GM20431 (cell line): Measurements from ENCODE around the gene RPTOR.
"Not testable (repeated sequence)": the region's sequence is repeated elsewhere in the genome, so short reads cannot be mapped to it uniquely, and the experiment has no call there.

Experiments used
- in situ Hi-C: fragments of 300-500 bp; cut with MseI, MboI; formaldehyde crosslinking; loops from one replicate; pipeline ENCODE4 v1.15.0; 2020; ENCODE audit warnings: low sequenced_read_pairs; ENCODE audit not compliant: unreplicated experiment

The RPTOR gene

DNA sequence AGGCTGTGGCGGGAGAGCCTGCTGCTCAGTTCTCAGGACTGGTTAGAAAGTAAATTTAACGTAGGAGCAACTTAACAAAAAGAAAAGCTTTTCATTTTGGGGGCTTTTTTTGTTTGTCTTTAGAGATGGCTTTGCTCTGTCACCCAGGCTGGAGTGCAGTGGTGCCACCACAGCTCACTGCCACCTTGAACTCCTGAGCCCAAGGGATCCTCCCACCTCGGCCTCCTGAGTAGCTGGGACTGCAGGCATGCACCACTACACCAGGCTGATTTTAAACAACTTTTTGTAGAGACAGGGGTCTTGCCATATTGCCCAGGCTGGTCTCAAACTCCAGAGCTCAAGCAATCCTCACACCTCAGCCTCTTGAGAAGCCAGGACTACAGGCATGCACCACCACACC is 205.0 kb downstream of the RPTOR start:
- in situ Hi-C loops: no loop called here

DNA sequence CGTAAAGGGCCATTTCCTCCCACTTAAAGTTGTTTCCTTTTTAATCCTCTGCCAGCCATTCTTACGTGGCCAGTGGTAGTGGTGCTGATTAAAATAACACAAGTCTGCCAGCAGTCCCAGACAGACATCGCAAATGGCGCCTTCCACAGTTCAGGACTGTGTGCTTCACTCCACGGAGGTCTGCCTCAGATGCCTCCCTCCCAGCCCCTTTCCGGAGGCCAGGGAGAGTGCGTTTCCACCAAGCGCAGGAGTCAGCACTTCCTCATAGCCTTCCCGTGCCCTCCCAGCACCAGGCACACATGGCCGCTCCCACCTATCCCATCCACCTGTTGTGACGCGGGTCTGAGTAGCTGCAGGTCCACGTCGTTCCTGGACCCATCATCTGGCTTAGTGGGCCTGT is 205.6 kb downstream of the RPTOR start:
- in situ Hi-C loops: no loop called here

DNA sequence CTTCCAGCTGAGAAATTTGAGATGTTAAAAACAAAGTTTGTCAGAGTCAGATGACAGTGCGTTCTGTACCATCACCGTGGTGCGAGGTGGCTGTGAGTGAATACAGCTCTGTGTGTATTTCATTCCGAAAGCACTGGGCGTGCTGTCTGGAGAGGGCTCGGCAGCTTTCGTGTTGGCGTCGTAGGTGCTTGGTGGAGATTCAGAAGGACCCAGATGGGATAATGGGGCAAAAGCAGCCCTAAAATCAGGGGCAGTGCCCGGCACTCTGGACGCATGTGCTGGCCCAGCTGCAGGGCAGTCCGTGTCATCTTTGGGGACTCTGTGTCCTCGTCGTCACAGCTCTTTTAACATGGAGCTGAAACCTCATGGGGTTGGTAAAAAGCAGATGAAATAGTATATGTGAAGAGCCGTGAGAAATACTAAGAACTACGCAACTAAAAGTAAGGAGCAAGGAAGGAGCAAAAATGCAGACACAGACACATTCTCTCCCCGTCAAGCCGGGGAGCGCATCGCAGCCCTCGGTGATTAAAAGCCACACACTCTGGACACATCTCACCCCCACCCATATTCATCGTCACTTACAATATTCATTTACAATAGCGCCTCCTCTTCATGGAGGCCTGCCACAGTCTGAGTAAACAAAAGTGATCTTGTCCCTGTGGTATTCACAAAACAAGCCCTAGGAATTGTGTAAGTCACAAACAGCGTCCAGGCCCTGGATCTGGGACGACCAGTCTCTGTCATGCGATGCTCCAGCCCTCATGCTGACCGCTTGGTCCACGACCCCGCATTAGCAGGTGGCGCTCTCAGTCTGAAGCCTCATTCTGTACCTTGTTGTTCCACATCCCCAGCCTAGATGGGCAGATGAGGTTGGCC is 206.7 kb downstream of the RPTOR start:
- in situ Hi-C loops: no loop called here

DNA sequence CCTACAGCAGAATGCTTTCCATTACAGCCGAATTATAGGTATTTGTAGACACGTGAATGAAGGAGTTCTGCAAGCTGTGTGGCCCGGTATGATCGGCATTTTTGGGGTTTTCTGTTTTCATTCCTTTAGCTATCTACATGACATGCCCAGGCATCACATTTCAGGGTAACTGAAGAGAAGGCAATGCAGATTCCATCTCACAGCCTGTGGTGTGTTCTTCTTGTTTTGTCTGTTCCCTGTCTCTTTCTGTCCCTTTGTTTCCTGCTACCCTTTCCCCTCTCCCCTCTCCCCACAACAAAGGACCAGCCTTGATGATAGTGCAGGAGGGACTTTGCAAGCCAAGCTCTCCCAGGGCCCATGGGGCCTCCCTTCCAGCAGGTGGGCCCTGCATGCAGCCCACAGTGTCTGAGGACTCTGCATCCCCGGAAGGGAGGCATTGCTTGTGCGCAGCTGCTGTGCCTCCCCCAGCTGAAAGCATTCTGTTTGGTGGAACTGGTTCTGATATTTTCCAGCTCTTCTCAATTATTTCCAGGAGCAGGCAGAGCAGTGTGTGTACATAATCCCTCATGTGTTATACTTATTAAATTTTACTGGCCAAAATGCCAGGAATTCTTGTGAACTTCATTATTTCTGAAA is 207.4 kb downstream of the RPTOR start:
- in situ Hi-C loops: no loop called here

DNA sequence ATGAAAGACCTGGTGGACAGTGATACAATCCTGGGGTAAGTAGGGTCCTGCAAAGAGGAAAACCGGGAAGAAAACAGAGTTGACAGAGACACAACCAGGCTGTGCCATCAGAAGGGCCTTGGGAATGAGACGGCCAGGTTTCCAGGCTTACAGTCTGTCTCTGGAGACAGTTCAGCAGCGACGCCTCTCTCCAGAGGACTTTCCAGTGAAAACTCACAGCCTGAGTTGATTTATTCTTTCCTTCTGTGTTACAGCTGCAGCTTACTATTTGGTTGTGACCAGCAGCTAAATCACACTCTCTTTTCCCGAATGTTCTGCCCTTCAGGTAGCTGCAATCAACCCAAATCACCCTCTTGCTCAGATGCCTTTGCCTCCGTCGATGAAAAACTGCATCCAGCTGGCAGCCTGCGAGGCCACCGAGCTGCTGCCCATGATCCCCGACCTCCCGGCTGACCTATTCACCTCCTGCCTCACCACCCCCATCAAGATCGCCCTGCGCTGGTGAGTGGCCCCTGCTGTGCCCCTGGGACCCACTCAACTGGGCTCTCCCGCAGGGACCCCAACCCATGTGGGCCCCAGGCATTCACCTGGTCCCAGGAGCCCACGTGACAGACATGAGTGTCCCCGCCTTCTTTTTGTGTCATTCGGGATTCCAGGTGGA is 209.2 kb downstream of the RPTOR start:
- in situ Hi-C loops: no loop called here

DNA sequence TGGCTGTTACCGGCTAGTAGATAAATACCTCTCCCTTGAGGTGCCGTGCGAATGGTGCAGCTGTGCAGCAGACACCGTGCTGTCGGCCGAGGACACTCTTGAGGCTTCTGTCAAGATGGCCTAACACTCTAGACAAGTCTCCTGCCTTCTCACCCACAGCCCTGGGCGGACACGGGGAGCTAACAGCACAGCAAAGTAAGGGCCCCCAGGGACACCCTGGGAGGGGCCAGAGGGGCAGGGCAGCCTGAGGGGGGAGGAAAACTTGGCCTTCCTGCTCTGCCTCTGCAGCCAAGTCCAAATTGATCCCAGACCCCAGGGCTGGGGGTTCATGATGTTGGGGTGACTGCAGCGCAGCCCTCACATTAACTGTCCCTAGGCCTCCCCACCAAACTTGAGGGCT is 210.2 kb downstream of the RPTOR start:
- in situ Hi-C loops: no loop called here

DNA sequence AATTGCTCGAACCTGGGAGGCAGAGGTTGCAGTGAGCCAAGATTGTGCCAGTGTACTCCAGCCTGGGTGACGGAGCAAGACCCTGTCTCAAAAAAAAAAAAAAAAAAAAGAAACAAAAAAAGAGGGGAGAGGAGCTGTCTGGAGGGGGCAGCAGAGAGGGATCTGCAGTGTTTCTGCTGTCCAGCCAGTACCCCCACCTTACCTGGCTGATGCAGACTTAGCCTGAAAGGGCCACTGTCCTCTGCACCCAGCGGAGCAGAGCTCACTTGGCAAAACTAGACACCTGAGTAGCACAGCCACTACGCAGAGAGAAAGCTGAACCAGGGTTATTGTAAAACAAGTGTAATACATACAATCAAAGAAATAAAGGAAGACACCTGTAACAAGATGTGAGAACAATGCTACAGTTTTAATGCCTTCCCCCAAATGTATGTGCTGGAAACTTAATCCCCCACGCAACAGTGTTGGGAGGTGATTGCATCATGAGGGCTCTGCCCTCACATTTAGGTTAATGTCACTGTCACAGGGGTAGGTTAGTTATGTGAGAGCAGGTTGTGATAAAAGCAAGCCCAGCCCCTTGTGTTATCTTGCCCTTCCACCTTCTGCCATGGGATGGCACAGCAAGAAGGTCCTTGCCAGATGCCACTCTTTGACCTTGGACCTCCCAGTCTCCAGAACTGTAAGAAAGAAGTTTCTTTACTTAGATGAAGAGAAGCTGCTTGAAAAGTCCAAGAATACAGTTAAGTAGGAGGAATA is 211.2 kb downstream of the RPTOR start:
- in situ Hi-C loops: no loop called here

DNA sequence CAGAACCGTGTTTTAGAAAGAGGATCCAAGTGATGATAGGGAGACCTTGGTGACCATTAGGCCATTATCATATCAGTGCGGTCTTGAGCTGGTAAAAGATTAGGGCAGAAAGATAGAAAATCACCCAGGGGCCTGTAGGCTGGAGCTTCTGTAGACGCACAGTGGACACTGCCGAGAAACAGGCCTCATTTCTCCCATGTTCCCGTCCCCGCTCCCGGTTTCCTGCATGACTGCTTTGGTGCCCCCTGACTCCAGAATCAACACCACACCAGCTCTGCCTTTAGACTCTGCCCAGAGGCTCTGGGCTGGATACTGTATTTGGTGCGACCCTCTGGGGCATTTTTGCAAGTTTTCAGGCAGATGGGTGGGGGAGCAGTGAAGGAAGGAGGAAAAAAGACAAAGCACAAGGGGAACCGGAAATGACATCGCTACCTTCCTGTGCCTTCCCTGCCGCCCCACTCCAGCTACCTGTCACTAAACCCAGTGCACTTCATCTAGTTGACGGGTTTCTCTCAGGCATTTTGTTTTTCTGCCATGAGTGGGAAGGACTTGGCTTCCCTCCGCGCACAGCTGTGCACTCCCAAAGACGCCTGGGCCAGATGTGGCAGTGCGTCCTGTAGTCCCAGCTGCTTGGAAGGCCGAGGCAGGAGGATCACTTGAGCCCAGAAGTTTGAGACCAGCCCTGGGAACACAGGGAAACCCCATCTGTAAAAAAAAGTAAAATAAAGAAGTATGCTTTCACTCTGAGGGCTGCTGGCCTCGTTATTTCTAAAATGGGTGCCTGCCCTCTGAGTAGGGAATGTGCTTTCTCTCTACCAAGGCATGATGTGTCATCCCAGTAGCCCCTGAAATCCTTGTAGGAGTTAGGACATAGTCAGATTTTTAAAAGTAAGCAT is 214.1 kb downstream of the RPTOR start:
- in situ Hi-C loops: no loop called here

DNA sequence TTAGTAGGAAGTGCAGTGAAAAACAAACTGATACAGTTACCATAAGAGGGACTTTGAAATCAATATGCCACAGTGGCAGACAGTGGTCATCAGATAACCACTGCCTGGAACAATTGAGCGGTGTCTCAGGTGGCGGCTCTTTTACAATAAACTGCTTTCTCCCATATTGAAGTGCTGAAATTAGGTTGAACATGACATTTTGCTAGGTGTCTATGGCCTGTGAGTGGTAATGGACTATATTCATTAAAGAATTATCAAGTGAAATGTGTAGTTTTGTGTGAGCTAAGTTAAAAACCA is 214.7 kb downstream of the RPTOR start:
- in situ Hi-C loops: no loop called here

DNA sequence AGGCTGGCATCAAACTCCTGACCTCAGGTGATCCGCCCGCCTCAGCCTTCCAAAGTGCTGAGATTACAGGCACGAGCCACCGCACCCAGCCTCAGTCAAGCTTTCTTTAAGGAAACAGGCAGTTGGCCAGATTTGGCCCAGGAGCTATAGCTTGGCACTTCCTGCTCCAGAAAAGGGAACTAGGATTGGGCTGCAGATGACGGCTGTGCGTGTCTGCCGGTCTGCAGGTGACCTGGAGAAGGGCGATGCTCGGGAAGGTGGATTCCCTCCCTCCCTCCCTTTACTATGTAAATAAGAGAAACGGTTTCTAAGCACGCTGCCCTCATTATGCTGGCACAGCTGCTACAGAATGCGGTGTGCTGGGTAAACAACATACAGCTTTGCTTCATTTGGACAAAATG is 215.9 kb downstream of the RPTOR start:
- in situ Hi-C loops: no loop called here

DNA sequence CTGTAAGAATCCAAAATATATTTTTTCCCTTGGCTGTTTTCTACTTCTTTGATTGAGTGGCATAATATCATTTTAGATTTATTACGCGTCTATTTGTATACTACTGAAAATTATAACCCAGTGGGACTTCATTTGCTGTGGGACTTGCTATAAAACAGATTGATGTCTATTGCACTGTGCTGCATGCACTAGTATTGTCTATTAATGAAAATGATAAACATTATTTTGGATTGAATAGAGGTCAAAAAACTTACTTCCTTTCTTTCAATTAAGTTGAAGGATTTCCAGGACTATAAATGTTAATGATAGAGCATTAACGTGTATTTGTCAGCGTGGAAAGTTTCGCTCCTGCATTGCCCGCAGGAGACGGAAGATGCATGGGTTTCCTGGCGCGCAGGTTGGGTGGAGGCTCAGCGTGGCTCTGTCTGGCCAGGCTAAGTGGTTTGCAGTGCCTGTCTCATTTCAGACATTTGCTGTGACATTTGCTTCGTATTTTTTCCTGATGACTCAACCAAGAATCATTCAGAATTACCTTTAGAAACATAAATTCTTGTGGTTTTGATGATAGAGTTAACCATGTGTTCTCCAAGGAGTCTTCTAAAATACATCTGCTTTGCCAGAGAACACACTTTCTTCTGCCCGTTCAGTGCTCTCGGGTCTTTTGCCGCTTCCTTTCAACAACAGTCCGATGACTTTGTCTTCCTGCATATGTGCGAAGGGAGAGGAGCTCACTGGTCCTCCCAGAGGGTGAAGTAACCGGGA is 216.7 kb downstream of the RPTOR start:
- in situ Hi-C loops: no loop called here

DNA sequence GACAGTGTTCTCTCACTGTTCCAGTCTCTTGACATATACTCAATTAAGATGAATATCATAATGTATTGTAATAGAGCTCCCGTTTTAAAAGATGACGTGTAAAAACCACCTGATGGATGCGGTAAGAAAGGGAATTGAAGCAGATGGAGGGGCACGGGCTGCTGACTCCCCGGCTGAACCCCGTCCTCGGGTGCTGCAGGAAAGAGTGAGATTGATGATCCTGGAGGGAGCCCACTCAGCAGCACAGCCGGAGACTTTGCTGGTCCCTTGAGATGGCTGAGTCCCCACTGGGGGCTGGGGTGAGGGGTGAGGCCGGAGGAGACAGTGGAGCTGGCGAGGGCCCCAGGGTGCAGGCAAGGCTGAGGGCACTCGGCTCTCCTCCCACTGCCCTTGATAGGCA is 217.4 kb downstream of the RPTOR start:
- in situ Hi-C loops: no loop called here

DNA sequence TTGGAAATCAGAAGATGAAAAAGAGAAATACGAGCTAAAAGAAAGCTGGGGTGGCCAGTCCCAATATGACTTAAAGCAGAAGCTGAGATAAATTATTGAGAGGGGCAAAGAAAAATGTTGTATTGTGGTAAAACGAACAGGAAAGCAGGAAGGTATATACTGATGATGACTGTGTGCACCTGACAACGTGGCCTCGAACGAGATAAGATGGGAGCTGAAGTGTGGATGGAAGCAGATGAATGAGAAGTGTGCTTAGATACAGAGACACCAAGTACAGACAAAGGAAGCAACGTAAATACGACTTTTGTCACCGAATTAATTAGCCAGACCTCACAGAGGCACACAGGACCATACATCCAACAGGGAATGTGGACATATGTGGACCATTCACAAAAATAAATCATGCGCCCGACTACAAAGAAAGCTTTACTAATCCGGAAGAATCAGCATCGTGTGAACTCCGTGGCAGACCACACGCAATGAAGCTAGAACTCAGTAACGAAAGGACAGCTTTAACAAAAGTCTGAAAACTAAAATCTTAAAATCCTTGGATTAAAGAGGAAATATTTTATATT is 218.7 kb downstream of the RPTOR start:
- in situ Hi-C loops: no loop called here

DNA sequence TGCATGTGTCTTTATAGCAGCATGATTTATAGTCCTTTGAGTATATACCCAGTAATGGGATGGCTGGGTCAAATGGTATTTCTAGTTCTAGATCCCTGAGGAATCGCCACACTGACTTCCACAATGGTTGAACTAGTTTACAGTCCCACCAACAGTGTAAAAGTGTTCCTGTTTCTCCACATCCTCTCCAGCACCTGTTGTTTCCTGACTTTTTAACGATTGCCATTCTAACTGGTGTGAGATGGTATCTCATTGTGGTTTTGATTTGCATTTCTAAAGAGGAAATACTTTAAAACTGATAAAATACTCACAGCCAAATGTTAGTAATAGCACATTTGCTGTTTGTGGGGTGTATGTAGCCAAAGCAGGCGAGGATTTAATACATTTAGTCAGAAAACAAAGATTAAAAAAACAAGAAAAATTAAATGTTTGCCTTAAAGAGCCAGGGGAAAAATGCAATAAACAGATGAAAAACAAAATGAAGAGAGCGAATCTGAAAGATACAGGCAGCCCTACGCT is 220.0 kb downstream of the RPTOR start:
- in situ Hi-C loops: not testable (repeated sequence)

DNA sequence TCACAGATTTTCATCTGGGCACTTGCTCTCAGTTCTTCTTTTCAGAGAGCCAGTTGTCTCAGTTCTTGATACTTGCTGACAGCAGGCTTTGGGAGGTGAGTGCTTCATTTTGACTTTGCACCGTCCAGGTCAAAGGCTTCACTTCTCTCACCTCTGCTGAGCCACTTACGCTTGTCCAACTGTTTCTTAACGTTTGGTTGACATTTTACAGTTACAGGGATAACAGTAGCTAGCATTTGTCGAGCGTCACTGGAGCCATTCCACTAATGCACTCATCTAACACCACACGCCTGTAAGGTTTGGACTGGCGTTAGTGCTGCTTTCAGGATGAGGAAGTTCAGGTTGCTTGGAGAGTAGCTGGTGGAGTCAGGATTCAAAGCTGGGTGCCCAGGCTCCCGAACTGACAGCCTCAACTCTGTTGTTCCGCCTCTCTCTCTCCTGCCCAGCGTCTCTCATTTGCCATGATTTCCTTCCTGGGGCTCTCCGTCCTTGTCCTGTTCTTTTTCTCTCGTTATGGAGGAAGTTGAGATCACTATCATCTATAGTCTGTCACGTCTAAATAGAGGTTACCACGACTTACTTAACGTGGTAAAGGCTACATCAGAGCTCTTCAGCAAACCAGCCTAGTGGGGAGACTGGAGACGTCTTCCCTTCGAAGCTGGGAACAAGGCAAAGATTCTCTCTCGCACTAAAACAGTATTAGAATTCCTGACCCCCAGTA is 220.8 kb downstream of the RPTOR start:
- in situ Hi-C loops: no loop called here

DNA sequence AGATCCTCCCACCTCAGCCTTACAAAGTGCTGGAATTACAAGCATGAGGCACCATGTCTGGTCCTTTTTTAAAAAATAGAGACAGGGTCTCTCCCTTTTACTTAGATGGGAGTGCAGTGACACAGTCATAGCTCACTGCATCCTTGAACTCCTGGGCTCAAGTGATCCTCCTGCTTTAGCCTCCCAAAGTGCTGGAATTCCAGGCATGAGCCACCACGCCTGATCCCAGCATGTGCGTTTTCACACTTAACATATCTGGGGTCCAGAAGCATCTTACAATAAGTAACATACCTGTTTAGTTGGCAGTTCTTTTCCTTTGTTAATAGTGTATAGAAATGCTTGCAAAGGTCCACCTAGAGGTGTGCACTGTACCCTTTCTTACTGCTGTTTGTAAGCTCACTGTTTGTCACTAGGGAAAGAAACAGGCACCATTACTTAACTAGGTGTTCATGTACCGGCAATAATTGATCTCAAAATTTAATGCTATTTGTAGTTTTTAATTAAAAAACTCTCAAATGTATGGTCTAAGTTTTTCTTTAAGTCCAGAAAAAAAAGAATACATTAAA is 221.7 kb downstream of the RPTOR start:
- in situ Hi-C loops: no loop called here

DNA sequence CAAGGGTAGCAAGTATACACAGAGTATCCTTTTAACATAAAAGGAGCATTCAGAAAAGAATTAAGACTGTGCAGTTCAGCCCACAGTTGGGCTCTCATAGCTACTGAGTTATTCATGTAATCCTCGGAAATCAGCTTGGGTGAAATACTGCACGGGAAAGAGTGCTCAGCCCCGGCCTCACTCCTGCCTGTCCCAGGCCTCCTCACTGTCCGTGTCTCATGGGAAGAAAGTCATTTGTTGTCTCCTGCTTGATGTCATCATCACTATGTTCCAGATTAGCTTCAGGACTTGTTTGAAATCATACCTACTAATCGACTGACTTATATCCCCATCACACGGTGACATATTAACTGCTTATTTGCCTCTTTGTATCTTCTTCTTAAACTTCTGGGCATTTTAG is 223.8 kb downstream of the RPTOR start:
- in situ Hi-C loops: no loop called here

DNA sequence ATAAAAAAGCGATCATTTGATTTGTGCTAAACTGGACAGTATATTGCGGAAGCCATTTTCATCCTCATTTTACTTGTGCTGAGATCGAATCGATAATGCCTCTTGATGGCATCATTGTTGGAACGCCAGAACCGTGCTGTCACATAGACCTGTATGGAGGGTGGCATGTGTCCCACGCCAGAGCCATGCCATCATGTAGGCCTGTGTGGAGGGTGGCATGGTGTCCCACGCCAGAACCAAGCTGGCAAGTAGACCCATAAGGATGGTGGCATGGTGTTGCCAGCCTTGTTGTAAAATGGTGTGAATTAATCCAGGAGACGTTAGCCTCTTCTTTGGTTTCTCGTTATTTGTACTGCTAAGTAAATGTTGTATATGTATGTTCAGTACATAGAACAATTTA is 224.3 kb downstream of the RPTOR start:
- in situ Hi-C loops: no loop called here
